Measurements from ENCODE around the gene SAMD10. TPM values are rescaled to one million over a fixed set of nuclear protein-coding genes. Genes with fewer than 3 reads are reported as not detected.
"Not testable (repeated sequence)": the region's sequence is repeated elsewhere in the genome, so short reads cannot be mapped to it uniquely, and the experiment has no call there.

SAMD10 gene
- total and polyA plus RNA-seq, 2 donors (not counting 1 experiment from before 2014, with no cell fraction given) = 0.37 to 0.99 TPM

GRCh38 chr20:63962426-63963347, 16.8 kb downstream of the SAMD10 start:
- Histone ChIP-seq H3K27ac (ENCODE audit: insufficient read depth, low read length) (no peak overlapping the region), H3K4me1 (ENCODE audit: control insufficient read depth, extremely low read depth, insufficient read depth, low read length) (no peaks in the 10 kb centered on the region), H3K79me2 (ENCODE audit: control insufficient read depth, insufficient read depth, low read length) (no peaks in the 10 kb centered on the region), H2AFZ (ENCODE audit: low read length) (no peak overlapping the region), H3K9ac (ENCODE audit: insufficient read depth, low read length) (no peak overlapping the region), H3K36me3 (ENCODE audit: control insufficient read depth, insufficient read depth, low read length) (peaks cover 43% of the 10 kb centered on the region), H3K27me3 (ENCODE audit: control insufficient read depth, insufficient read depth, low read length) (no peaks in the 10 kb centered on the region), H3K4me3 (replicated peaks in 1 of 4; ENCODE audit: control extremely low read depth in 1 of 4, insufficient read depth in 1 of 4, low read depth in 3 of 4, low read length in 4 of 4) (no peak overlapping the region), H3K9me3 (ENCODE audit: control insufficient read depth, insufficient read depth, low read depth, low read length) (no peaks in the 10 kb centered on the region), H3K4me2 (ENCODE audit: extremely low read depth, insufficient read depth, low read length) (no peak overlapping the region), H4K20me1 (ENCODE audit: control insufficient read depth, extremely low read depth, insufficient read depth, low read length) (no peaks in the 10 kb centered on the region)
- TF ChIP-seq EZH2 (IDR thresholded peaks at IDR 0.05; ENCODE audit: low read length, missing control alignments) = no peak
- TF ChIP-seq, protein P1, sequence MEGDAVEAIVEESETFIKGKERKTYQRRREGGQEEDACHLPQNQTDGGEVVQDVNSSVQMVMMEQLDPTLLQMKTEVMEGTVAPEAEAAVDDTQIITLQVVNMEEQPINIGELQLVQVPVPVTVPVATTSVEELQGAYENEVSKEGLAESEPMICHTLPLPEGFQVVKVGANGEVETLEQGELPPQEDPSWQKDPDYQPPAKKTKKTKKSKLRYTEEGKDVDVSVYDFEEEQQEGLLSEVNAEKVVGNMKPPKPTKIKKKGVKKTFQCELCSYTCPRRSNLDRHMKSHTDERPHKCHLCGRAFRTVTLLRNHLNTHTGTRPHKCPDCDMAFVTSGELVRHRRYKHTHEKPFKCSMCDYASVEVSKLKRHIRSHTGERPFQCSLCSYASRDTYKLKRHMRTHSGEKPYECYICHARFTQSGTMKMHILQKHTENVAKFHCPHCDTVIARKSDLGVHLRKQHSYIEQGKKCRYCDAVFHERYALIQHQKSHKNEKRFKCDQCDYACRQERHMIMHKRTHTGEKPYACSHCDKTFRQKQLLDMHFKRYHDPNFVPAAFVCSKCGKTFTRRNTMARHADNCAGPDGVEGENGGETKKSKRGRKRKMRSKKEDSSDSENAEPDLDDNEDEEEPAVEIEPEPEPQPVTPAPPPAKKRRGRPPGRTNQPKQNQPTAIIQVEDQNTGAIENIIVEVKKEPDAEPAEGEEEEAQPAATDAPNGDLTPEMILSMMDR (conservative IDR thresholded peaks at IDR 0.05 in 1 of 2, IDR thresholded peaks at IDR 0.05 in 1 of 2; ENCODE audit: low read depth in 1 of 2, low read length in 2 of 2) = no peak
- no peak for DNase-seq (ENCODE audit: low read depth in 2 of 2)

DNA sequence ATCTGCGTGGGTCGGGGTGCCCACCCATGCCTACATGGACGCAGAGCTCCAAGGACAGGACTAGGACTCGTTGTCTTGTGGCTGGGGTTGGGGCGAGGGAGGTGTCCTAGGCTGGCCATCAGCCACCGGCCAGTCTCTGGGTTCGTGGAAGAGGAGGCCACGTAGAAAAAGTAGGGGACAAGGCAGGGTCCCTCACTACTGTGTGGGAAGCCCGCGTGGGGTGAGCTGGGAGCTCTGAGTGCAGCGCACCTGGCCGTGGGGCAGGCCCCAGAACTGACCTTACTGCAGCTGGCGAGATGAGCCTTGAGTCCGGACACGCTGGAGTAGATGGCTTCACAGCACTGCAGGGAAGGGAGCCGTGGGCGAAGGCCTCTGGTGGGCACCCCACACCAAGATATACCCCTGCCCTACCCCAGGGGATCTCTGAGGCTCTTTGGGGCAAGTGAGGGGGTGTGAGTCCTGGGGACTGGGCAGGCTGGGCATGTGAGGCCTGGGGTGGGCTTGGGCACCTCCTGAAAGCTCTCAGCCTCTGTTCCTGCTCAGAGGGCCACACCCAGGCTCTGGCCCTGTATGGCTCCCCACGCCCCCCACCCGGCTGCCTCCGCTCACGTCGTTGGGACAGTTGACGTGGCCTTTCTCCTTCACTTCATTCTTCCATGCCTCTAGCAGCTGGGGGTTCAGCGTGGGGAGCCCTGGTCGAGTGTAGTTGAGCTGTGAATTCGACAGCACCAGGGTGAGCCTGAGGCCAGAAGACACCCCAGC, 17.6 kb downstream of the SAMD10 start:
- Histone ChIP-seq H3K79me2 (ENCODE audit: control insufficient read depth, insufficient read depth, low read length) (no peaks in the 10 kb centered on the region), H3K27ac (ENCODE audit: insufficient read depth, low read length) (no peak overlapping the region), H3K27me3 (ENCODE audit: control insufficient read depth, insufficient read depth, low read length) (no peaks in the 10 kb centered on the region), H3K36me3 (ENCODE audit: control insufficient read depth, insufficient read depth, low read length) (peaks cover 40% of the 10 kb centered on the region), H4K20me1 (ENCODE audit: control insufficient read depth, extremely low read depth, insufficient read depth, low read length) (no peaks in the 10 kb centered on the region), H3K9me3 (ENCODE audit: control insufficient read depth, insufficient read depth, low read depth, low read length) (no peaks in the 10 kb centered on the region), H3K4me1 (ENCODE audit: control insufficient read depth, extremely low read depth, insufficient read depth, low read length) (peaks cover 5% of the 10 kb centered on the region), H3K4me3 (replicated peaks in 1 of 4; ENCODE audit: control extremely low read depth in 1 of 4, insufficient read depth in 1 of 4, low read depth in 3 of 4, low read length in 4 of 4) (no peak overlapping the region), H3K9ac (ENCODE audit: insufficient read depth, low read length) (no peak overlapping the region), H2AFZ (ENCODE audit: low read length) (no peak overlapping the region), H3K4me2 (ENCODE audit: extremely low read depth, insufficient read depth, low read length) (no peak overlapping the region)
- DNase-seq (ENCODE audit: low read depth in 2 of 2) = no peak
- no peak for TF ChIP-seq EZH2 (IDR thresholded peaks at IDR 0.05; ENCODE audit: low read length, missing control alignments)
- TF ChIP-seq, protein P1 (conservative IDR thresholded peaks at IDR 0.05 in 1 of 2, IDR thresholded peaks at IDR 0.05 in 1 of 2; ENCODE audit: low read depth in 1 of 2, low read length in 2 of 2) = no peak

- not testable (repeated sequence) for H3K4me3 ChIP-seq (replicated peaks in 1 of 4; ENCODE audit: control extremely low read depth in 1 of 4, insufficient read depth in 1 of 4, low read depth in 3 of 4, low read length in 4 of 4); H4K20me1 ChIP-seq (ENCODE audit: control insufficient read depth, extremely low read depth, insufficient read depth, low read length); H3K4me1 ChIP-seq (ENCODE audit: control insufficient read depth, extremely low read depth, insufficient read depth, low read length); DNase-seq (ENCODE audit: low read depth in 2 of 2); H3K27me3 ChIP-seq (ENCODE audit: control insufficient read depth, insufficient read depth, low read length); H3K27ac ChIP-seq (ENCODE audit: insufficient read depth, low read length); H3K9ac ChIP-seq (ENCODE audit: insufficient read depth, low read length); H3K79me2 ChIP-seq (ENCODE audit: control insufficient read depth, insufficient read depth, low read length); H3K4me2 ChIP-seq (ENCODE audit: extremely low read depth, insufficient read depth, low read length); H2AFZ ChIP-seq (ENCODE audit: low read length); H3K9me3 ChIP-seq (ENCODE audit: control insufficient read depth, insufficient read depth, low read depth, low read length)
- peaks cover 32% of the 10 kb centered on the region for H3K36me3 ChIP-seq (ENCODE audit: control insufficient read depth, insufficient read depth, low read length)
These were observed 18.5 kb downstream of the SAMD10 start for GRCh38 chr20:63960654-63961621.

All from fibroblast of lung (primary cell).